Activated naive CD8-positive, alpha-beta T cell treated with anti-CD3 and anti-CD28 coated beads, Interleukin-2, amount 50 U/mL, for 16 hours (primary cell): ENCODE data around the gene C13orf46.
"Not testable (repeated sequence)": the region's sequence is repeated elsewhere in the genome, so short reads cannot be mapped to it uniquely, and the experiment has no call there.

Source experiments
- DNase-seq: peaks from one replicate; pipeline ENCODE4 v3.0.0-alpha.2; 2020; ENCODE audit warnings: low read depth, low spot score

Gene C13orf46

GRCh38 chr13:113923376-113924063, 50.4 kb downstream of the C13orf46 start:
- no peak for DNase-seq

- no peak for DNase-seq
These were observed 51.3 kb downstream of the C13orf46 start for GRCh38 chr13:113922412-113923118.

GRCh38 chr13:113921763-113922162, 52.1 kb downstream of the C13orf46 start:
- no peak for DNase-seq

GRCh38 chr13:113920606-113921286, 53.1 kb downstream of the C13orf46 start:
- DNase-seq = no peak

- DNase-seq = no peak
These were observed 53.9 kb downstream of the C13orf46 start for GRCh38 chr13:113919761-113920559.

- no peak for DNase-seq
These were observed 54.7 kb downstream of the C13orf46 start for GRCh38 chr13:113918981-113919701.

GRCh38 chr13:113918580-113918979, 55.3 kb downstream of the C13orf46 start:
- no peak for DNase-seq

- no peak for DNase-seq
These were observed 56.1 kb downstream of the C13orf46 start for GRCh38 chr13:113917594-113918371.

- DNase-seq = no peak
These were observed 56.8 kb downstream of the C13orf46 start for GRCh38 chr13:113917096-113917495.

GRCh38 chr13:113916330-113916815, 57.5 kb downstream of the C13orf46 start:
- no peak for DNase-seq

GRCh38 chr13:113915786-113916329, 58.0 kb downstream of the C13orf46 start:
- DNase-seq = no peak

- no peak for DNase-seq
These were observed 58.7 kb downstream of the C13orf46 start for GRCh38 chr13:113915012-113915763.

- no peak for DNase-seq
These were observed 59.4 kb downstream of the C13orf46 start for GRCh38 chr13:113914333-113915011.

- DNase-seq = not testable (repeated sequence)
These were observed 60.0 kb downstream of the C13orf46 start for GRCh38 chr13:113913838-113914237.

GRCh38 chr13:113913408-113913807, 60.5 kb downstream of the C13orf46 start:
- DNase-seq = not testable (repeated sequence)

GRCh38 chr13:113912596-113912995, 61.3 kb downstream of the C13orf46 start:
- DNase-seq = no peak

- DNase-seq = no peak
These were observed 66.0 kb downstream of the C13orf46 start for GRCh38 chr13:113907635-113908617.
